Mesenchymal stem cell (in vitro differentiated cells and primary cell): ENCODE results near the gene ANKRD13D.

Experiments used
- DNase-seq: peaks from one replicate; pipeline ENCODE4 v3.0.0-alpha.2; 2013
- H2AFZ ChIP-seq: one replicate; pipeline ENCODE4 v1.6.1; 2013; ENCODE audit warnings: low read depth, mild to moderate bottlenecking, control low read depth, inconsistent platforms, low read length, moderate library complexity
- H2AK5ac ChIP-seq: 2 replicates; pipeline ENCODE4 v1.6.1; 2013; ENCODE audit warnings: low read length, moderate library complexity, mild to moderate bottlenecking, inconsistent platforms; ENCODE audit not compliant: severe bottlenecking
- H2BK120ac ChIP-seq: one replicate; pipeline ENCODE4 v1.6.1; 2013; ENCODE audit warnings: low read depth, mild to moderate bottlenecking, inconsistent platforms, low read length, moderate library complexity
- H2BK12ac ChIP-seq, 2 experiments: one replicate each; pipeline ENCODE4 v1.6.1; 2013; ENCODE audit warnings: inconsistent platforms in 2 of 2, low read length in 2 of 2, mild to moderate bottlenecking in 2 of 2, moderate library complexity in 2 of 2, control low read depth in 1 of 2
- H2BK15ac ChIP-seq: one replicate; pipeline ENCODE4 v1.6.1; 2013; ENCODE audit warnings: mild to moderate bottlenecking, low read depth, inconsistent platforms; ENCODE audit not compliant: poor library complexity, severe bottlenecking
- H2BK5ac ChIP-seq: 2 replicates; pipeline ENCODE4 v1.6.1; 2013; ENCODE audit warnings: low read depth, mild to moderate bottlenecking, low read length, control low read depth, inconsistent platforms; ENCODE audit not compliant: poor library complexity, severe bottlenecking
- H3K14ac ChIP-seq, 2 experiments: one replicate each; pipeline ENCODE4 v1.6.1; 2013; ENCODE audit warnings: inconsistent platforms in 2 of 2, low read length in 2 of 2, control low read depth in 1 of 2, mild to moderate bottlenecking in 1 of 2, moderate library complexity in 1 of 2
- H3K18ac ChIP-seq, 2 experiments: one replicate each; pipeline ENCODE4 v1.6.1; 2013; ENCODE audit warnings: inconsistent platforms in 2 of 2, low read length in 2 of 2, control low read depth in 1 of 2, low read depth in 1 of 2, mild to moderate bottlenecking in 1 of 2
- H3K23ac ChIP-seq, 2 experiments: one replicate each; pipeline ENCODE4 v1.6.1; 2013; ENCODE audit warnings: inconsistent platforms in 2 of 2, low read length in 2 of 2, mild to moderate bottlenecking in 2 of 2, moderate library complexity in 2 of 2, control low read depth in 1 of 2
- H3K27ac ChIP-seq: 2 replicates; pipeline ENCODE4 v1.5.1; 2013; ENCODE audit warnings: mild to moderate bottlenecking, moderate library complexity, low read length, control low read depth, inconsistent platforms; ENCODE audit not compliant: poor library complexity, severe bottlenecking
- H3K27me3 ChIP-seq, 2 experiments: 2 replicates each; pipeline versions ENCODE4 v1.6.1 to v1.7.0; 2013; ENCODE audit warnings: low read length in 2 of 2, mild to moderate bottlenecking in 2 of 2, moderate library complexity in 2 of 2, control low read depth in 1 of 2, inconsistent platforms in 1 of 2; ENCODE audit not compliant: control insufficient read depth in 1 of 2, insufficient read depth in 1 of 2
- H3K36me3 ChIP-seq, 2 experiments: 2 replicates each; pipeline versions ENCODE4 v1.6.1 to v1.7.0; 2013; ENCODE audit warnings: low read length in 2 of 2, control low read depth in 1 of 2, inconsistent platforms in 1 of 2, low read depth in 1 of 2, mild to moderate bottlenecking in 1 of 2; ENCODE audit not compliant: insufficient read depth in 2 of 2, control insufficient read depth in 1 of 2
- H3K4ac ChIP-seq, 2 experiments: one replicate each; pipeline ENCODE4 v1.6.1; 2013; ENCODE audit warnings: inconsistent platforms in 2 of 2, low read length in 2 of 2, mild to moderate bottlenecking in 2 of 2, moderate library complexity in 2 of 2, control low read depth in 1 of 2, low read depth in 1 of 2
- H3K4me1 ChIP-seq: 2 replicates; pipeline ENCODE4 v1.6.1; 2013; ENCODE audit warnings: low read depth, low read length, control low read depth; ENCODE audit not compliant: control insufficient read depth, insufficient read depth
- H3K4me2 ChIP-seq: 2 replicates; pipeline ENCODE4 v1.6.1; 2013; ENCODE audit warnings: low read length, mild to moderate bottlenecking, inconsistent platforms; ENCODE audit not compliant: poor library complexity, severe bottlenecking
- H3K4me3 ChIP-seq, 2 experiments: 2 replicates each; pipeline versions ENCODE4 v1.5.1 to v1.7.0; 2013; ENCODE audit warnings: low read length in 2 of 2, mild to moderate bottlenecking in 2 of 2, control low read depth in 1 of 2, low read depth in 1 of 2; ENCODE audit not compliant: insufficient read depth in 1 of 2
- H3K79me1 ChIP-seq: replicated peaks from 2 replicates; pipeline ENCODE4 v1.6.1; 2013; ENCODE audit warnings: mild to moderate bottlenecking, control low read depth, low read length, inconsistent platforms; ENCODE audit not compliant: poor library complexity, severe bottlenecking
- H3K9ac ChIP-seq: 2 replicates; pipeline ENCODE4 v1.7.0; 2013; ENCODE audit warnings: mild to moderate bottlenecking, low read length, moderate library complexity
- H3K9me3 ChIP-seq: 2 replicates; pipeline ENCODE4 v1.7.0; 2013; ENCODE audit warnings: mild to moderate bottlenecking, low read length; ENCODE audit not compliant: control insufficient read depth
- H4K8ac ChIP-seq: one replicate; pipeline ENCODE4 v1.6.1; 2013; ENCODE audit warnings: inconsistent platforms, mild to moderate bottlenecking, low read length, moderate library complexity
- H4K91ac ChIP-seq: one replicate; pipeline ENCODE4 v1.6.1; 2013; ENCODE audit warnings: mild to moderate bottlenecking, low read length, inconsistent platforms
- WGBS: methylation state at CpG from one replicate; pipeline ENCODE4 v1.1.7; 2013; ENCODE audit warnings: mixed read lengths; 5-methylcytosine and 5-hydroxymethylcytosine counted together

The ANKRD13D gene

GRCh38 chr11:67248653-67249052 is 40.5 kb upstream of the ANKRD13D start:
- no peaks in the 10 kb centered on the region for H3K9me3 ChIP-seq

GRCh38 chr11:67250059-67251043 is 38.8 kb upstream of the ANKRD13D start:
- Histone ChIP-seq H2AFZ (no peak overlapping the region), H3K18ac (no peak overlapping the region), H2BK120ac (no peak overlapping the region), H4K91ac (no peak overlapping the region), H3K9me3 (no peaks in the 10 kb centered on the region), H2BK5ac (no peak overlapping the region), H4K8ac (no peak overlapping the region), H3K27ac (no peak overlapping the region), H3K4me2 (no peak overlapping the region), H2AK5ac (no peak overlapping the region), H3K27me3 (no peaks in the 10 kb centered on the region), H3K23ac (no peak overlapping the region), H3K9ac (no peak overlapping the region), H2BK15ac (no peak overlapping the region), H3K14ac (no peak overlapping the region), H3K4ac (no peak overlapping the region), H3K4me3 (peak overlapping the region in 1 of 2 experiments; percentile 23), H3K4me1 (peaks cover 4% of the 10 kb centered on the region), H3K79me1 (peaks cover 42% of the 10 kb centered on the region), H2BK12ac (no peak overlapping the region), H3K36me3 (peaks cover 62 to 99% of the 10 kb centered on the region in 2 experiments)
- 99% methylated on average over 37 of the region's 37 CpGs for WGBS
- DNase-seq = no peak

More at GRCh38 chr11:67248653-67249052, 40.5 kb upstream of the ANKRD13D start:
- Histone ChIP-seq H4K8ac (no peak overlapping the region), H3K36me3 (peaks cover 50 to 97% of the 10 kb centered on the region in 2 experiments), H3K4me2 (no peak overlapping the region), H3K14ac (no peak overlapping the region), H3K9ac (peak overlapping the region; percentile 2), H3K27me3 (no peaks in the 10 kb centered on the region), H2BK120ac (no peak overlapping the region), H3K4ac (no peak overlapping the region), H2AK5ac (no peak overlapping the region), H3K23ac (no peak overlapping the region), H3K79me1 (peaks cover 39% of the 10 kb centered on the region), H3K4me3 (no peak overlapping the region), H2BK12ac (no peak overlapping the region), H4K91ac (no peak overlapping the region), H3K18ac (no peak overlapping the region), H2BK5ac (no peak overlapping the region), H3K27ac (peak overlapping the region; percentile 18), H3K4me1 (peaks cover 4% of the 10 kb centered on the region), H2BK15ac (no peak overlapping the region), H2AFZ (no peak overlapping the region)
- no peak for DNase-seq

- 94% methylated on average over 1 of the region's 1 CpG for WGBS
- DNase-seq = no peak
- Histone ChIP-seq H3K4me1 (peaks cover 4% of the 10 kb centered on the region), H2BK5ac (no peak overlapping the region), H2BK120ac (no peak overlapping the region), H3K27ac (no peak overlapping the region), H4K91ac (no peak overlapping the region), H3K79me1 (peaks cover 51% of the 10 kb centered on the region), H3K4ac (no peak overlapping the region), H2BK12ac (no peak overlapping the region), H3K18ac (no peak overlapping the region), H3K9ac (peak overlapping the region; percentile 25), H2AK5ac (no peak overlapping the region), H3K27me3 (no peaks in the 10 kb centered on the region), H3K23ac (no peak overlapping the region), H3K14ac (no peak overlapping the region), H3K36me3 (peaks cover 69 to 99% of the 10 kb centered on the region in 2 experiments), H3K4me2 (no peak overlapping the region), H2BK15ac (peak overlapping the region; percentile 13), H3K9me3 (no peaks in the 10 kb centered on the region), H4K8ac (no peak overlapping the region), H2AFZ (no peak overlapping the region), H3K4me3 (no peak overlapping the region)
Observed at GRCh38 chr11:67251841-67252240, 37.3 kb upstream of the ANKRD13D start.

GRCh38 chr11:67252831-67253239 is 36.3 kb upstream of the ANKRD13D start:
- no peak overlapping the region for H2AK5ac ChIP-seq
- no peak overlapping the region for H2AFZ ChIP-seq
- no peak overlapping the region for H2BK12ac ChIP-seq
- H3K14ac ChIP-seq = no peak overlapping the region
- no peaks in the 10 kb centered on the region for H3K9me3 ChIP-seq
- no peak overlapping the region for H3K4me3 ChIP-seq
- H3K9ac ChIP-seq = peak overlapping the region; percentile 9
- no peak overlapping the region for H2BK15ac ChIP-seq
- peaks cover 66 to 98% of the 10 kb centered on the region in 2 experiments for H3K36me3 ChIP-seq
- no peak overlapping the region for H3K27ac ChIP-seq
- 90% methylated on average over 4 of the region's 4 CpGs for WGBS
- no peaks in the 10 kb centered on the region for H3K27me3 ChIP-seq
- no peak overlapping the region for H4K91ac ChIP-seq
- no peak overlapping the region for H3K18ac ChIP-seq
- H3K79me1 ChIP-seq = peaks cover 51% of the 10 kb centered on the region
- H3K4me2 ChIP-seq = no peak overlapping the region
- no peak overlapping the region for H2BK120ac ChIP-seq
- DNase-seq = peak; percentile 58
- H4K8ac ChIP-seq = no peak overlapping the region
- H3K4ac ChIP-seq = no peak overlapping the region
- peaks cover 4% of the 10 kb centered on the region for H3K4me1 ChIP-seq
- no peak overlapping the region for H2BK5ac ChIP-seq
- H3K23ac ChIP-seq = no peak overlapping the region
